ENCODE data around the gene SYCP2. TPM values are rescaled to one million over a fixed set of nuclear protein-coding genes. Genes with fewer than 3 reads are reported as not detected.

Gene SYCP2
- total RNA-seq, 6 experiments from 2014 or later = 0.23 to 1.1 (median 0.56) TPM

DNA sequence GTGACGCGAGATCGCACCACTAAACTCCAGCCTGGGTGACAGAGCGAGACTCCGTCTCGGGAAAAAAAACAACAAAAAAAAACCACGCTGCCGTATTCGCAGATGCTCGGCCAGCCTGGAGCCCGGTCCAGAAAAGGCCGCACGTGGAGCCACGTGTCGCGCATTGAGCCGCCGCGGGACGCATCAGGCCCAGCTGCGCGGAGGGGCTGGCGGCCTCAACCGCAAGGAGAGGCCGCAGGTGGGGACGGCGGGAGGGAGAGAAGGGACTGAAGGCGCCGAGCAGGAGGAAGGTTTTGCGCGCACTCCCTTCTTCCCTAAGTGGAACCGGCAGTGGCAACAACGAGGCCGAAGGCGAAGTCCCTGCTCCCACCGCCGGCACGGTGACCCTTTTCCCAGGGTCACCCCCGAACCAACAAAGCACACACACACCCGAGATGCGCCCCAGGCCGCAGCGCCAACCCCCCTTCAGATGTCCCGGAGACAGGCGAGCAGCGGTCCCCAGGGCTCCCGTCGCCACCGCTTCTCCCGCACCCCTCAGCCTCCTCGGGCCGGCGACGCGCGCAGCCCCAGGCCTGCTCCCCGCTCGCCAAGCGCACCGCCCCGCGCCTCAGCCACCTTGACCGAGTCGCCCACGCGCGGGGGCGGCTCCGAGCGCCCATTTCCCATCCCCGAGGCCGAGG is 681 bp downstream of the SYCP2 start:
- H3K36me3 Mint-ChIP-seq (ENCODE audit: low read depth) = no peaks in the 10 kb centered on the region
- no peak for DNase-seq
- H3K9me3 Mint-ChIP-seq = no peaks in the 10 kb centered on the region
- H3K27ac Mint-ChIP-seq = no peak overlapping the region
- H3K4me1 Mint-ChIP-seq (ENCODE audit: low read depth) = peaks cover 24% of the 10 kb centered on the region
- no peak overlapping the region for H3K4me3 Mint-ChIP-seq
- no peaks in the 10 kb centered on the region for H3K27me3 Mint-ChIP-seq (ENCODE audit: insufficient read depth)
- TF ChIP-seq, protein P1, sequence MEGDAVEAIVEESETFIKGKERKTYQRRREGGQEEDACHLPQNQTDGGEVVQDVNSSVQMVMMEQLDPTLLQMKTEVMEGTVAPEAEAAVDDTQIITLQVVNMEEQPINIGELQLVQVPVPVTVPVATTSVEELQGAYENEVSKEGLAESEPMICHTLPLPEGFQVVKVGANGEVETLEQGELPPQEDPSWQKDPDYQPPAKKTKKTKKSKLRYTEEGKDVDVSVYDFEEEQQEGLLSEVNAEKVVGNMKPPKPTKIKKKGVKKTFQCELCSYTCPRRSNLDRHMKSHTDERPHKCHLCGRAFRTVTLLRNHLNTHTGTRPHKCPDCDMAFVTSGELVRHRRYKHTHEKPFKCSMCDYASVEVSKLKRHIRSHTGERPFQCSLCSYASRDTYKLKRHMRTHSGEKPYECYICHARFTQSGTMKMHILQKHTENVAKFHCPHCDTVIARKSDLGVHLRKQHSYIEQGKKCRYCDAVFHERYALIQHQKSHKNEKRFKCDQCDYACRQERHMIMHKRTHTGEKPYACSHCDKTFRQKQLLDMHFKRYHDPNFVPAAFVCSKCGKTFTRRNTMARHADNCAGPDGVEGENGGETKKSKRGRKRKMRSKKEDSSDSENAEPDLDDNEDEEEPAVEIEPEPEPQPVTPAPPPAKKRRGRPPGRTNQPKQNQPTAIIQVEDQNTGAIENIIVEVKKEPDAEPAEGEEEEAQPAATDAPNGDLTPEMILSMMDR (IDR thresholded peaks at IDR 0.05) = no peak

DNA sequence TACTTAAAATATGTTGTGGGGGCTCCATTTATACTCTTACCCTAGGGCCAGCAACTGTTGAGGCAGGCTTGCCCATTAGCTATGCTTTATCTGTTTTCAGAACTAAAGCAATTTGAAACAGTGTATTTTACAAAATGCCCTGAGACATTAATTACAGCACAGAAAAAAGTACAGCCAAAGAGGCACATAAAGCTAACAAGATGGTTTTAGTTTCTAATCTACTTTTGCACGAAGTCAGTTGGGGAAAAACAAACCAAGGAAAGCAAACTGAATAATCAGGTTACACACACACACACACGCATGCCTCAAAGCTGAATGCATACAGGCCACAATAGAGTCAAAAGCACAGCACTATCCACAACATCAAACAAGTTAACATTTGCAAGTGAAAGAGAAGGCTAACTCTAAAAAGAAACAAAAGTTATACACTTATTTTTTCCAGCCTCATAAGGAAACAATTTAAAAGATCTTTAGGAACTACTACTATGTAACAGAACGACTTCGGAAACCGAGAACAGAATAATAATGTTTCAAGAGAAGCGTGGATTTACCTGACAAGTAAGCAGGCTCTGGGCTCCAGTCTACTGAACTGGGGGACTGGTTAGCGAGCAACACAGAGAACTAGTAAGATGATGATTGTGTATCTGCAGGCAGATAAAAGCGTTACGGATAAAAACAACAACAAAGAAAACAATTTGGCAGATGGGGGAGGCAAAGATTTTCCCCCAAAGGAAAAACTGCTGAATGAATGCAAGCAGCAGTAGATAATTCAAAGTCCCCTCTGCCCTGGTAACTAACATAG is 1.7 kb downstream of the SYCP2 start:
- peak overlapping the region; percentile 19; the same call in 1 of the 2 replicates for H3K4me3 Mint-ChIP-seq
- H3K4me1 Mint-ChIP-seq (ENCODE audit: low read depth) = peaks cover 14% of the 10 kb centered on the region
- no peaks in the 10 kb centered on the region for H3K27me3 Mint-ChIP-seq (ENCODE audit: insufficient read depth)
- H3K27ac Mint-ChIP-seq = no peak overlapping the region
- TF ChIP-seq, protein P1 (IDR thresholded peaks at IDR 0.05) = no peak
- H3K36me3 Mint-ChIP-seq (ENCODE audit: low read depth) = no peaks in the 10 kb centered on the region
- no peak for DNase-seq
- H3K9me3 Mint-ChIP-seq = no peaks in the 10 kb centered on the region

DNA sequence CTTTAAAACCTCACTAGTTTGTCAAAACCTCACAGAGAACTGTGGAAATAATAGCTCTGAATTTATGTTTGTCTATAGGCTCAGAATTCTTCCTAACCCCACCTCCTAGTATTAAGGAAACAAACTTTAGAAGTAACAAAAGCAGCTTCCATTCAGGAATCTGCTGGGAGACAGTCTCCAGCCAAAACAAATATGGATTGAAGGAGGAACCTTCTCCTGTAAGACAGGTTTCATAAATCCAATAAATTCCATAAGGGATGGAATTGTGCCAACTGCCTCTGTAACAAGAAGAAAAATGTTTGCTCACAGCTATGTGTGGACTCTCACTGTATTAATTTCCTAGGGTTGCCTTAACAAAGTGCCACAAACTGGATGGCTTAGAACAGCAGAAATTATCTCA is 7.5 kb downstream of the SYCP2 start:
- H3K9me3 Mint-ChIP-seq = no peaks in the 10 kb centered on the region
- no peaks in the 10 kb centered on the region for H3K27me3 Mint-ChIP-seq (ENCODE audit: insufficient read depth)
- no peaks in the 10 kb centered on the region for H3K4me1 Mint-ChIP-seq (ENCODE audit: low read depth)
- DNase-seq = no peak
- H3K36me3 Mint-ChIP-seq (ENCODE audit: low read depth) = no peaks in the 10 kb centered on the region
- no peak overlapping the region for H3K27ac Mint-ChIP-seq
- no peak overlapping the region for H3K4me3 Mint-ChIP-seq
- TF ChIP-seq, protein P1 (IDR thresholded peaks at IDR 0.05) = no peak

DNA sequence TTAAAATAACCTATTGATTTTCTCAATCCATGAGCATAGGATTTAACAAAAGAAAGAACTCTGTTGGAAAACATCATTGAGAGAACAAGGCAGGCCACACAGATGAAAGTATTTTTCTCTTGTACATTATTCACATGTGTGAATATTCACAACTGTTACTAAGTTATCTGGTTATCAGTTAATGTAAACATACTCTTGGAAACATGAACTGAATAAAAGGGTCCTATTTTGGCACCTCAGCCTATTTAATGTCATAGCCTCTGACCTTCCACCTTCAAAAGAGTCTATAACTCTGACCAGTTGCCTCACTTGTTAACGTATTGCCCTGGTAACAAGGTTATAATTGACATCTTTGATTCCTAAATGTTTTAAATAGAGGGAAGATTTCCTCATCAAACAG is 8.1 kb downstream of the SYCP2 start:
- no peaks in the 10 kb centered on the region for H3K27me3 Mint-ChIP-seq (ENCODE audit: insufficient read depth)
- no peak for DNase-seq
- no peaks in the 10 kb centered on the region for H3K9me3 Mint-ChIP-seq
- H3K27ac Mint-ChIP-seq = no peak overlapping the region
- no peaks in the 10 kb centered on the region for H3K36me3 Mint-ChIP-seq (ENCODE audit: low read depth)
- no peaks in the 10 kb centered on the region for H3K4me1 Mint-ChIP-seq (ENCODE audit: low read depth)
- TF ChIP-seq, protein P1 (IDR thresholded peaks at IDR 0.05) = no peak
- no peak overlapping the region for H3K4me3 Mint-ChIP-seq

DNA sequence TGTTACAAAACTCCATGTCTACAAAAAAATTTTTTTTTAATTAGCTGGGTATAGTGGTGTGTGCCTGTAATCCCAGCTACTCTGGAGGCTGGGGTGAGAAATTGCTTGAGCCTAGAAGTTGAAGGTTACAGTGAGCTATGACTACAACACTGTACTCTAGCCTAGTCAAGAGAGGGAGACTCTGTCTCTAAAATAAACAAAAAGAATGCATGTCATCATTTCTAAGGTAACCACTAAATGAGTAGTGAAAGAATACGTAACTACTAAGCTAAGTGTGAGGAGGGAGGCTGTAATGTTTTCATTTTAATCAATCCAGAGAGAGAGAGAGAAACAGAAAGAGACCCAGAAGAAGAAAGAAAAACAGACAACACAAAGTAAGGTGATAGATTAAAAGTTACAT is 9.9 kb downstream of the SYCP2 start:
- TF ChIP-seq, protein P1 (IDR thresholded peaks at IDR 0.05) = no peak
- H3K27me3 Mint-ChIP-seq (ENCODE audit: insufficient read depth) = no peaks in the 10 kb centered on the region; the same call in 1 of the 2 replicates
- no peaks in the 10 kb centered on the region for H3K9me3 Mint-ChIP-seq
- DNase-seq = no peak
- no peak overlapping the region for H3K4me3 Mint-ChIP-seq
- H3K36me3 Mint-ChIP-seq (ENCODE audit: low read depth) = no peaks in the 10 kb centered on the region
- no peaks in the 10 kb centered on the region for H3K4me1 Mint-ChIP-seq (ENCODE audit: low read depth)
- H3K27ac Mint-ChIP-seq = no peak overlapping the region
